Stimulated activated CD4-positive, alpha-beta T cell treated with anti-CD3 and anti-CD28 coated beads, TNF-alpha, amount 100 ng/mL, for 48 hours (primary cell): Measurements from ENCODE around the gene PLBD2.

Experiments used
- DNase-seq, 3 donors: peaks; one replicate each; pipeline ENCODE4 v3.0.0-alpha.2; 2020; ENCODE audit warnings: low read depth in 3 of 3

Gene PLBD2

DNA sequence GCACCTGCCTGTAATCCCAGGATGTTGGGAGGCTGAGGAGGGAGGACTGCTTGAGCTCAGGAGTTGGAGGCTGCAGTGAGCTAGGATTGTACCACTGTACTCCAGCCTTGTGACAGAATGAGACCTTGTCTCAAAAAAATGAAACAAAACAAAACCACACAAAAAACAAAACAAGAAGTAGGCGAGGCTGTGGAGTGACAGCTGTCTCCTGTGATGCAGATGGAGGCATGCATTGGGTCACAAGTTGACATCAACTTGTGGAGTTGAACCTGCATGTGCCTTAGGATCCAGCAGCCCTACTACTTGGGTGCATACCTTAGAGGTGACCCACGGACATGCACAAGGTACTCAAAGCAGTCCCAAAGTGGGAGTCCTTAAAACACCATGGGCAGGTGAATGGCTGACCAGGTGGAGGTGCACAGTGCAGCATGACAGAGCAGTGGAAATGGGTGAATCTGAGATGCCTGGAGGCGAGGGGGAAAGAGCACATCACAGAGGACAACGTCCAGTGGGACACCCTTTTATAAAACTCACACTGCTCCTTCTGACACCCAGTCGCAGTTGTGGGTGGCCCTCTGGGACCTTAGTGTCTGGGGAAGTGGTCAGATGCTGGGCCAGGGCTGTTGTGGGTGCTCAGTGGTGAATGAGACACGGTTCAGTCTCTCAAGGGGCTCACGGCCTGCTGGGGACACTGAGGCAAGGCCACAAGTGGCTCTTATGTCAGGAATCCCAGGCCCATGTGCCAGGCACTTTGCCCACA is 12.7 kb downstream of the PLBD2 start:
- DNase-seq: no peak

DNA sequence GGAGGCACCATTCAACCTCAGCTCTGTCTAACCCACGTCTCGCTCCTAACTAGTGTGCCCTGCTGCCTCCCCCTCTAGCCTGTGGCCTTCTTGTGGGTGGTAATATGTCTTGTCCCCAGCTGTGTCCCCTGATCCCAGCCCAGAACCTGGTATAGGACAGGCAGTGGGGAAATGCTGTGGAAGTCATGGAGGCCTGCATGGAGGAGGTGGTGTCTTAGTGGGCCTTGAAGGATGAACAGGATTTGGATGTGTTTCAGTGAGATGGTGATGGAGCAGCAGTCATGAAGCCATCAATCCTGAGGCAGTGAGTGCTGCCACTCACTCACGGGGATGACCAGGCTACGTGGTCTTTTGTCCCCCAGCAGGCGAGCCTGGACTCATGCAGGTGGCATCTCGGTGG is 13.4 kb downstream of the PLBD2 start:
- no peak for DNase-seq

DNA sequence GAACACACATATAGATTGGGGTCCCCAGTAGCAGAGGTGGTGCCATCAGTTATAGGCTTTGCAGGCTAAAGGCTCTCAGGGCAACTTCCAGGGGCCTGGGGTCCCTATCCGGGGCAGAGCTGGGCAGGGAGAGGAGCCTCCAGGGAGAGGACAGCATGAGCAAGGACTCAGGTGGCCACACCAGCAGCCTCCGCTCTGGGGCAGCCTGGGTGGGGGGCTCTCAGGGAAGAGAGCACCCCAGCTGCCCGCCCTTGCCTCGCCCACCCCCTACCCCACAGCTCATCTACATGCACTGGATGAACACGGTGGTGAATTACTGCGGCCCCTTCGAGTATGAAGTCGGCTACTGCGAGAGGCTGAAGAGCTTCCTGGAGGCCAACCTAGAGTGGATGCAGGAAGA is 14.0 kb downstream of the PLBD2 start:
- DNase-seq: no peak

DNA sequence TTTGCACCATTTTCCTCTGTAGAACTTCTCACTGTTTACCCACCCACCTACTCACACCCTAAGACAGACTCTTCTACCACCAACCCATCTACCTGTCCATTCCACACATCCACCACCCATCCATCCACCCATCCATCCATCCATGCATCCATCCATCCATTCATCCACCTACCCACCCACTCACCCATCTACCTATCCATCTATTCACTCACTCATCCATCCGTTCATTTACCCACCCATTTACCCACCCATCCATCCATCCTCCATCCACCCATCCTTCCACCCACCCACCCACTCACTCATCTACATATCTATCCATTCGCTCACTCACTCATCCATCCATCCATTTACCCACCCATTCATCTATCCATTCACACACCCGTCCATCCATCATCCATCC is 15.1 kb downstream of the PLBD2 start:
- no peak for DNase-seq

DNA sequence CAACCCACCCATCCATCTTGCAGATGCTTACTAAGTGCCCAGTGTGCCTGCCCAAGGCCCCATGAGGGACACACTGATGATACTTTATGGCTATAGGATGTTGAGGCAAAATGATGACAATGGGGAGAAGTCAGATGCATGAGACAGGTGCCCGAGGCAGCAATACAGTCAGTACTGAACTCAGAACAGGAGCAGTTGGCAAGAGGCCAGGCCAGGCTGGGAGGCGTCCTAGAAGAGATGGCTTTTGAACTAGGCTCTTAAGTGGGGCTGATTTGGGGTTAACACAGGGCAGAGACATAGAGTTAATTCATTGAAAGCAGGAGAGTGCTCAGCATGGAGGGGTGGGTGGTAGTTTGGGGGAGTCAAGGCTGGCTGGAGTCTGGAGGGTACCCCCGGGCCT is 15.6 kb downstream of the PLBD2 start:
- no peak for DNase-seq

DNA sequence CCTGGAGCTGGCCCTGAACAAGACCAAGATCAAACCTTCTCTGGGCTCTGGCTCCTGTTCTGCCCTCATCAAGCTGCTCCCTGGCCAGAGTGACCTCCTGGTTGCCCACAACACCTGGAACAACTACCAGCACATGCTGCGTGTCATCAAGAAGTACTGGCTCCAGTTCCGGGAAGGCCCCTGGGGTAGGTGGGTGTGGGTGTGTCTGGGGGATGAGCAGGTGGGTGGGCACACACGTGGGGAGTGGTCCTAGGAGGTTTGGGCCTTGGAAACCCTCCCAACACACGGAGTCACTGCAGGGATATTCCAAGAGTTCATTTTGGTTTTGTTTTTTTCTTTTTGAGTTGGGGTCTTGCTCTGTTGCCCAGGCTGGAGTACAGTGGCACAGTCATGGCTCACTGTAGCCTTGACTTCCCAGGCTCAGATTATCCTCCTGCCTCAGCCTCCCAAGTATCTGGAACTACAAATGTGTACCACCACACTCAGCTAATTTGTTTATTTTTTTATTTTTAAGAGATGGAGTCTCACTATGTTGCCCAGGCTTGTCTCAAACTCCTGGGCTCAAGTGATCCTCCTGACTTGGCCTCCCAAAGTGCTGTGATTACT is 16.5 kb downstream of the PLBD2 start:
- no peak for DNase-seq

DNA sequence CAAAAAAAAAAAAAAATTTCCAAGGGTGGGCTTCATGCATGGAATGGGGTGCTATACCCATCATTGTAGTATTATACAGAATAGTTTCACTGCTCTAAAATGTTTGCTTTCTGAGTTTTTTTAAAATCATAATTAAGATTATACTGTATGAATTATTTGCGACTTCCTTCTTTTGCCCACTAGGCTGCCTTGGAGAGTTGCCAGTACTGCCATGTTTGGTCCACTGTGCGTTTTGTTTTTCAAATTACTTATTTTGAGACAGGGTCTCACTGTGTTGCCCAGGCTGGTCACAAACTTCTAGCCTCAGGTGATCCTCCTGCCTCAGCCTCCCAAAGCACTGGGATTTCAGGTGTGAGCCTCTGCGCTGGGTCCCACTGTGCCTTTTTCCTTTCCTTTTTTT is 19.9 kb downstream of the PLBD2 start:
- no peak for DNase-seq

DNA sequence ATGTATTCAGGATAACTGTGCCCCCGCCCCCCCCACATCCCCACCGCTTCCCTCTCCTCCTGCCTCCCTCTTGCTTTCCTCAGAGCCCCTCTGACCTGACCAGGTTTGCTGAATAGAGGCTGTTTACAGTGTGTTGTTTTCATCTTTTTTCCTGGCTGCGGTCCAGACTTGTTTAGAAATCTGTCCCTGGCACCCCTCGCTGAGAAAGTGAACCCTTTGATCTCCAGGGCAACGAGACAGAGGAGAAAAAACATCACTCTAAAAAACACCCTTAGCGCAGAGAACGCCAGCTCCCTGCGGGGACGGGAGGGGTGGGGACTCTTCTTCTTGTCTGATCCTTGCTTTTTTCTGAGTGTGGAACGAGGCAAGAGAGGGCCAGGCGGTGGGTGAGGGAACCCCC is 22.8 kb downstream of the PLBD2 start:
- DNase-seq: no peak

DNA sequence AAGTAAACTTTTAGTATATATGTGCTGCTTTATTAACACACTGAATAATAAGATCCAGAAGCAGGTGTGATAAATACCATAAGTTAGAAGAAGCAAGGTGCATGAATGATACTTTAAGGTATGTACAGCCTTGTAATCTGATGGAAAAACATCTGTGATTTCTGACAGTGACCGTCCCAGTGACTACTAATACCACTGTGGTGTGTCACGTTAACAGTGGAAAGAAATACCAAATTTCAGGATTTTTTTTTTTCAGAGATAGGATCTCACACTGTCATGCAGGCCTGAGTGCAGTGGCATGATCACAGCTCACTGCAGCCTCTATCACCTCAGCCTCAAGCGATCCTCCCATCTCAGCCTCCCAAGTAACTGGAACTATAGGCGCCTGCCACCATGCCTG is 23.8 kb downstream of the PLBD2 start:
- DNase-seq: no peak

DNA sequence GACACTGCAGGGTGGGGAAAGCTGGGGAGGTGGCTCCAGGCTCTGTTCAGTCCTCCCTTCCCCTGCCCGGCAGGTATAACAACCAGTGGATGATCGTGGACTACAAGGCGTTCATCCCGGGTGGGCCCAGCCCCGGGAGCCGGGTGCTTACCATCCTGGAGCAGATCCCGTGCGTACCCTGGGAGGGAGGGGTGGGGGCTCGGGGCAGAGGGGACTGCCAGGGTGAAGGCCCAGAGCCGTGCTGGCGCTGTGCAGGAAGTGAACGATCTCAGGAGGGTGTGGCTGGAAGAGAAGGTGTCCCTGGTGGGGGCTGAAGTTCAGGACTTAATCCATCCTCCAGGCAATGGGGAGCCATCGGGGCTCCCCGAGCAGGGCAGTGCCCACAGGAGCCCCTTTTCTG is 26.4 kb downstream of the PLBD2 start:
- no peak for DNase-seq

DNA sequence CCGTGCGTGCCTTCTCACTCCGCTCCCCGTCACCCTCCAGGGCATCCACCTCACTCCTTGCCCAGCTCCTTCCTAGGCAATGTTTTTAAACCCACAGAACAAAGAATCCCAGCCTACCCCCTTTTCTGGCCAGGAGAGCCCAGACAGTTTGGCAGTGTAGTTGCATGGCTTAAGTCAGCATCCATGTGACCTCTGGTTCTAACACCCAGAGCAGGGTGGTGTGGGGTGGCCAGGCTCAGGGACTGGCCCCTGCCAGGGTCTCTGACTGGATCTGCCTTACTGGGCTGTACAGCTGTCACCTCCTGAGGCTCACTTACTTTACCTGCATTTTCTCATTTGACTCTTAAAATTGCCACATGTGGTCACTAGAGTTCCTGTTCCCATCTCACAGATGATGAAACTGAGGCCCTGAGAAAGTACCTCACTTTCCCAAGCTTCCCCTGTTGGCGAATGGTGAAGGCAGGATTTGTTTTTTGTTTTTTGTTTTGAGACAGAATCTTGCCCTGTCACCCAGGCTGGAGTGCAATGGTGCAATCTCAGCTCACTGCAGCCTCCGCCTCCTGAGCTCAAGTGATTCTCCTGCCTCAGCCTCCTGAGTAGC is 27.0 kb downstream of the PLBD2 start:
- DNase-seq: no peak

DNA sequence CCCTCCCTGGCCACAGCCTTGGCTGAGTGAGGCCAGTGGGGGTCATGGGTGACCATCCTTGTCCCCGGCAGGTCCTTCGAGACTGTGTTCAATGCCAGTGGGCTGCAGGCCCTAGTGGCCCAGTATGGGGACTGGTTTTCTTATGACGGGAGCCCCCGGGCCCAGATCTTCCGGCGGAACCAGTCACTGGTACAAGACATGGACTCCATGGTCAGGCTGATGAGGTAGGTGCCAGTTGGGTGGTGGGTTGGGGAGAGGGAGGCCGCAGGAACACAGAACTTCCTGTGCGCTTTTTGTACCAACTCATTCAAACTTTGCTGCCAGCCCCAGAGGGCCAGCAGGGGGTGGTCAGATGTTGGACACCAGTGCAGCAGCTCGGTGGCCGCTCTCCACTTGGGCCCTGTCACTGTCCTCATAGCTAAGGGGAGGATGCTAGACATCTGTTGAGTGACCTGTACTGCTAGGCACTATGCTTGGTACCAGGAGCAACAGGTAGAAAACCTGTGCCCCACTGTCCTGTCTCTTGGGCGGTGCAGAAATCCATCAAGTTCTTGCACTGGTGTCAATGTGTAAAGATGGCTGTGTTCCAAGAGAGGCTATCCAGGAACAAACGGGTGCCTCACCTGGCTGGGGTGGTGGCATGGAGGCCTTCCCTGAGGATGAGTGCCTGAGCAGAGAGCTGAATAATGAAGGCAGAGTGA is 28.6 kb downstream of the PLBD2 start:
- no peak for DNase-seq

DNA sequence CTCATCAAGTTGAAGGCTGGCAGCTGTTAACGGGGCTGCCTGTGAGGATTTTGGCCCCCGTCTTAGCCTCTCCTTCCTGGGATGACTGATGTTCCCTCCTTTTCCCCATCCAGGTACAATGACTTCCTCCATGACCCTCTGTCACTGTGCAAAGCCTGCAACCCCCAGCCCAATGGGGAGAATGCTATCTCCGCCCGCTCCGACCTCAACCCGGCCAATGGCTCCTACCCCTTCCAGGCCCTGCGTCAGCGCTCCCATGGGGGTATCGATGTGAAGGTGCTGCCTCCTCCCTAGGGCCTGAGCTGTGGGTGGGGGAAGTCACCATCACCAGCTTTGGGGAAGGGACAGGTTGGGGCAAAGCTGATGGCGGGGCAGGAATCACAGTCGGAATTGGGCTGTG is 29.2 kb downstream of the PLBD2 start:
- no peak for DNase-seq

DNA sequence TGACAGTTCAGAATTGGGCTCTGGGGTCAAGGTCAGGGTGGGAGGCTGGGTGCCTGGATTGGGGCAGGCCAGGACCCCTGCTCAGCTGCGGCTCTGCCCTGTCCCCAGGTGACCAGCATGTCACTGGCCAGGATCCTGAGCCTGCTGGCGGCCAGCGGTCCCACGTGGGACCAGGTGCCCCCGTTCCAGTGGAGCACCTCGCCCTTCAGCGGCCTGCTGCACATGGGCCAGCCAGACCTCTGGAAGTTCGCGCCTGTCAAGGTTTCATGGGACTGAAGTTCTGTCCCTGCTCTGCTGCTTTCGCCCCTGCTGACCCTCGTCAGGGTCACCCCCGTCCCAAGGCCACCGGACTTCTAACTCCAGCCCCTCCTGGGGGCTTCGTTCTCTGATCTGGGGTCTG is 30.0 kb downstream of the PLBD2 start:
- no peak for DNase-seq

DNA sequence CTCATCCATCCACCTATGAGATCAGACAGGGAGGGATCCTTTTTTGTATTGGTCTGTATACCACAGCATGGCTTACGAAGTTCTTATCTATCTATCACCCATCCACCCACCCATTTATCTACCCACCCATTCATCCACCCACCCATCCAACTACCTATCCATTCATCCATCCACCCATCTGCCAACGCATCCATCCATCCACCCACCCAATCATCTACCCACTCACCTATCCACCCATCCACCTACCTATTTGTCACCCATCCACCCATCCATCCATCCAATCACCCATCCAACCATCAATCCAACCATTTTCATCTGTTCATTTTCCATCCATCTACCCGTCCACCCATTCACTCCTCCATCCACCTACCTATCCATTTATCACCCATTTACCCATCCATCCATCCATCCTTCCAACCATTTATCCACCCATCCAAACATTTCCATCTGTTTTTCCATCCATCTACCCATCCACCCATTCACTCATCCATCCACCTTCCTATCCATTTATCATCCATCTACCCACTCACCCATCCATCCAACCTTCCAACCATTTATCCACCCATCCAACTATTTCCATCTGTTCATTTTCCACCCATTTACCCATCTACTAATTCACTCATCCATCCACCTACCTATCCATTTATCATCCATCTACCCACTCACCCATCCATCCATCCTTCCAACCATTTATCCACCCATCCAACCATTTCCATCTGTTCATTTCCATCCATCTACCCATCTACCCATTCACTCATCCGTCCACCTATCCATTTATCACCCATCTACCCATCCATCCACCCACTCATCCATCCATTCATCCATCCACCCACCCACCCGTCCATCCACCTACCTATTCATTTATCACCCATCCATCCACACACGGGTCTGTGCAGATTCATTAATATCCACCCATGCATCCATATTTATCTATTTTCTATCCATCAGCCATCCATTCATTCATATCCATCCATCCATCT is 32.0 kb downstream of the PLBD2 start:
- no peak for DNase-seq

DNA sequence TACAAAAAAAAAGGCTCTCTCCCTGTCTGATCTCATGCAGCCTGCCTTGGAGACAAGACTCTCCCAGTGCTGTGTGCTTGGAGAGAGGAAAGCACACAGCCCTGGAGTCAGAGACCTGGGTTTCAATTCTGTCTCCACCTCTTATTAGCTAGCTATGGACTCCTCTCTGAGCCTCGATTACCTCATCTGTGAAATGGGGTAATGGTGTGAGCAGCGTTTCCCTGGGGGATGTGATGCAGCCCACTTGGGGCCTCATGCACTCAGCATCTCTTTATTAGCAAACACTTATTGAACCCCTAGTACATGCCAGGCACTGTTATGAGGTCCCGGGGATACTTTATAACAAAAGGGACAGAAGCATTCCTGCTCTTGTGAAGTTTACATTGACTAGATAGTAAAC is 32.8 kb downstream of the PLBD2 start:
- DNase-seq: no peak

DNA sequence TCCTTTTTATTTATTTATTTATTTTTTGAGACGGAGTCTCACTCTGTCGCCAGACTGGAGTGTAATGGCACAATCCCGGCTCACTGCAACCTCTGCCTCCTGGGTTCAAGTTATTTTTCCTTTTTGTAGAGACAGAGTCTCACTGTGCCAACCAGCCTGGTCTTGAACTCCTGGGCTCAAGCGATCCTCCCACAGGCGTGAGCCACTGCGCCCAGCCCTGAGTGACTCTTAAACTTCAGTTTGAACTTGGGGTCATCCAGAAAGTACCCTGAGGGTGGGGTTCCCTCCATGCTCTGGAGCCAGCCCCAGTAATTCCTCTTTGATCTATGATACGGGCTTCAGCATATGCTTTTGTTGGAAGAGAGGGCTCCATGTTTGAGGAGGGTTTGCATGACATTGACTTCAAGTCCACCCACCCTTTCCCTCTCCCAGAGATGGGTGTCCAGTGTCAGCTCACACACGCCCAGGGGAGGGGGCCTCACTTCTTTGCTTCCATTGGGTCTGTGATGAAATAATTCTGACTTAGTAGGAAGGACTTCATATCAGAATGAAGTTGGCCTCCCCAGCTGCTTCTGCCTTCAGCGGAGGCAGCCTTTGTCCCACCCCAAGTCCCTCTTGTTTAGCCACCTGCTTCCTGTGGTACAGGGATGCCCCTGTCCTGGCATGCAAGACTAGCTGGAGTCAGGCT is 33.4 kb downstream of the PLBD2 start:
- DNase-seq: no peak

DNA sequence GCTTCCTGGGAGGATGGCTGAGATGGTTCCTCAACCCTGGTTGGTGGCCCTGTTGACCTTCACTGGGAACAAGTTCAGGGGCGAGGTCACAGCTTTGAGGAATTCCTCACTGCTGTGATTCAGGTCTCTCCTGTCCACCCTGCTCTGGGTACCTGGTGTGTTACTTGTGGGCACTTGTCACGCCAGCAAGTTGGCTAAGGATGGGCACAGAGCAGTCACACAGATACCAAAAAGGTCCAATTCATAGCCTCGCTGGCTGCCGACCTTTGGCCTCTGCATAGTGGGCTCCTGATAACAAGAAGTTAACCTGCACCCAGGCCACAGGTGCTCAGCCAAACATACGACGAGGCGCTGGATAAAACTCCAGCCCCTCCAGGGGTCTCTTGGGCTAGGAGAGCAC is 34.1 kb downstream of the PLBD2 start:
- no peak for DNase-seq

DNA sequence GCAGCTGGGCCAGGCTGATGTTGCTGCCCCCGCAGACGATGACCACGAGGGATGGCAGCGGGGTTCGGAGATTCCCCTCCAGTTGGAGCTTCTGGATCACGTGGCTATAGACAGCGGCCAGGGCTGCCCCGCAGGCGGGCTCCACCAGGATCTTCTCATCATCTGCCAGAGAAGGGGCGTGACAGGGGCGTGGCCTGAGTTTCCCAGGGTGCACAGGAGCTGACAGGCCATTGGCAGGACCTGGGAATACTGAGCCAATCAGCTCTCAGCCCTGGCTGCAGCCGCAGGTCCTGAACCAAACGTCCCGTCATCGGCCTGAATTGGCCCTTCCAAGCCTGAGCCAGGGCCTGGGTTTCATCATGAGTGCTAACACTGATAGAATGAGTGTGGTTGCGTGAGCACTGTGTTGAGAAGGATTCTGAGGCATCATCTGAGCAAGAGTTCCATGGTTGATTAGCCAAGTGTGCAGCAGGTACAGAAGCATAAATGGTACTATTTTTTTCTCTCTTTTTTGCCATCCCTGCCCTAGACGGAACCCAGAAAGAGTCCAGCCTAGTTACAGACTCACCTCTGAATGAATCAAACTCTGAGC is 34.7 kb downstream of the PLBD2 start:
- no peak for DNase-seq

DNA sequence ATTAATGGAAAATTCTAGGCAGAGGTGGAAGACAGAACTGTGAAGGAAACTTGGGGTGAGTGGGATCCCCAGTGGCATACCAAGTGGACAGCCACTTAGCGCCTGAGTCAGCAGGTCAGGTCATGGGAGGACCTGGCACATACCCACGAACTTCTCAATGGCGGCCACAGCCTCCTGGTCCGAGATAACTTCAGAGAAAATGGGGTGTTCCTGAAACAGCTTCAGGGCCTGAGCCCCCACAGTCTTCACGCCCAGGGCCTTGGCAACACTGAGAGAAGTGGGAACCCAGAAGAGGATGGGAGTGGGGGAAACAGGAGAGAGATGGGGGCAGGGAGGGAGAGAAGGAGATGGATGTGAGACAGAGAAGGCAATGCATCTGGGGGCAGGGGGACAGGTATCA is 35.4 kb downstream of the PLBD2 start:
- no peak for DNase-seq

DNA sequence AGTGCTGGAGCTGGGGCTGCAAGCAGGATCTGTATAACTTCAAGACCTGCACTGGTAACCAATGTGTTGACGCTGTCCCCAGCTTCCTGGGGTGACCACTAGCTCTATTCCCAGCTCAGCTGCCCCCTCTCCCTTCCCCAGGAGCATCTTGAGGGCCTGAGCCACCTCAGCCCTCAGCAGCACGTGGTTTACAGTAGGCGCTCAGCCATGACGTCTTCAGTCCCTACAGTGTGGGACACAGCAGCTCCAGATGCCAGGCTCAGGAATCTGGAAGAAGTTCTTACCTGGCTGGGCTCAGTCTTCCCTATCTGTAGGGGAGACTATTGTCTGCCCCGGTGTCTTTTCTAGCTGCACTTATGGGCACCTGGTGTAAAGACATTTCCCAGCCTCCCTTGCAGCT is 36.7 kb downstream of the PLBD2 start:
- no peak for DNase-seq
